Measurements from ENCODE around the gene RAD50. TPM values are rescaled to one million over a fixed set of nuclear protein-coding genes. Genes with fewer than 3 reads are reported as not detected.
"Not testable (repeated sequence)": the region's sequence is repeated elsewhere in the genome, so short reads cannot be mapped to it uniquely, and the experiment has no call there.

The RAD50 gene
- total RNA-seq, 2 experiments from 2014 or later = 41.5 to 43.3 TPM

GRCh38 chr5:132612846-132613245, 56.1 kb downstream of the RAD50 start:
- CTCF ChIA-PET = no interaction called here

GRCh38 chr5:132621699-132622098, 64.9 kb downstream of the RAD50 start:
- ChIA-PET POLR2A (no interaction called here), CTCF (interaction anchor here (1.0 kb wide), 1 partner anchor 199 kb away, joined by 3 read pairs; no protein-coding TSS in a partner anchor)

More at GRCh38 chr5:132612846-132613245, 56.1 kb downstream of the RAD50 start:
- POLR2A ChIA-PET = no interaction called here

- CTCF ChIA-PET = interaction anchor here (1.0 kb wide), 1 partner anchor 198 kb away, joined by 3 read pairs; no protein-coding TSS in a partner anchor
Measured at GRCh38 chr5:132622608-132623007, 65.8 kb downstream of the RAD50 start.

GRCh38 chr5:132627470-132627869, 70.7 kb downstream of the RAD50 start:
- POLR2A ChIA-PET = no interaction called here

More at GRCh38 chr5:132622608-132623007, 65.8 kb downstream of the RAD50 start:
- POLR2A ChIA-PET = no interaction called here

GRCh38 chr5:132628814-132629213, 72.0 kb downstream of the RAD50 start:
- POLR2A ChIA-PET = no interaction called here

More at GRCh38 chr5:132627470-132627869, 70.7 kb downstream of the RAD50 start:
- CTCF ChIA-PET = no interaction called here

GRCh38 chr5:132629230-132629944, 72.6 kb downstream of the RAD50 start:
- ChIA-PET POLR2A (no interaction called here), CTCF (no interaction called here)

More at GRCh38 chr5:132628814-132629213, 72.0 kb downstream of the RAD50 start:
- CTCF ChIA-PET = no interaction called here

GRCh38 chr5:132633587-132633986, 76.8 kb downstream of the RAD50 start:
- CTCF ChIA-PET = interaction anchor here (0.6 to 1.4 kb wide), 2 partner anchors 8 to 107 kb away, joined by 3 to 5 read pairs; no protein-coding TSS in a partner anchor
- POLR2A ChIA-PET = not testable (repeated sequence)

- ChIA-PET POLR2A (no interaction called here), CTCF (no interaction called here)
Measured at GRCh38 chr5:132635873-132636272, 79.1 kb downstream of the RAD50 start.

GRCh38 chr5:132637241-132637640, 80.5 kb downstream of the RAD50 start:
- CTCF ChIA-PET = no interaction called here
- POLR2A ChIA-PET = no interaction called here

- CTCF ChIA-PET = interaction anchor here (0.7 to 2.5 kb wide), 3 partner anchors 70 to 113 kb away, joined by 4 to 11 read pairs (median 4); partner anchors contain the start of gene RAD50
Measured at GRCh38 chr5:132639706-132640130, 82.9 kb downstream of the RAD50 start.

GRCh38 chr5:132640613-132641012, 83.8 kb downstream of the RAD50 start:
- POLR2A ChIA-PET = interaction anchor here (1.6 kb wide), 1 partner anchor 24 kb away, joined by 8 read pairs; no protein-coding TSS in a partner anchor

More at GRCh38 chr5:132639706-132640130, 82.9 kb downstream of the RAD50 start:
- POLR2A ChIA-PET = no interaction called here

GRCh38 chr5:132641241-132641723, 84.5 kb downstream of the RAD50 start:
- ChIA-PET POLR2A (interaction anchor here (0.9 to 1.6 kb wide), 3 partner anchors 21 to 33 kb away, joined by 3 to 8 read pairs (median 4); no protein-coding TSS in a partner anchor), CTCF (interaction anchor here (0.6 to 2.1 kb wide), 9 partner anchors 8 to 176 kb away, joined by 3 to 9 read pairs (median 3); partner anchors contain the start of genes IL13, IL4 and RAD50)

More at GRCh38 chr5:132640613-132641012, 83.8 kb downstream of the RAD50 start:
- CTCF ChIA-PET = interaction anchor here (0.8 to 2.0 kb wide), 5 partner anchors 17 to 132 kb away, joined by 3 to 6 read pairs (median 4); partner anchors contain the start of genes IL13 and RAD50

- POLR2A ChIA-PET = interaction anchor here (0.9 to 1.6 kb wide), 3 partner anchors 21 to 33 kb away, joined by 3 to 8 read pairs (median 4); no protein-coding TSS in a partner anchor
- CTCF ChIA-PET = interaction anchor here (1.0 to 2.1 kb wide), 4 partner anchors 22 to 111 kb away, joined by 3 to 9 read pairs (median 5); partner anchors contain the start of genes IL4 and RAD50
Measured at GRCh38 chr5:132641841-132642240, 85.1 kb downstream of the RAD50 start.

GRCh38 chr5:132644177-132644576, 87.4 kb downstream of the RAD50 start:
- ChIA-PET CTCF (interaction anchor here (0.6 kb wide), 1 partner anchor 1519 kb away, joined by 3 read pairs; no protein-coding TSS in a partner anchor), POLR2A (no interaction called here)

- CTCF ChIA-PET = interaction anchor here (0.7 kb wide), 1 partner anchor 41 kb away, joined by 3 read pairs; no protein-coding TSS in a partner anchor
- POLR2A ChIA-PET = no interaction called here
Measured at GRCh38 chr5:132646583-132647266, 89.9 kb downstream of the RAD50 start.

GRCh38 chr5:132647473-132647872, 90.7 kb downstream of the RAD50 start:
- POLR2A ChIA-PET = no interaction called here

GRCh38 chr5:132648355-132648754, 91.6 kb downstream of the RAD50 start:
- POLR2A ChIA-PET = no interaction called here
- CTCF ChIA-PET = no interaction called here

More at GRCh38 chr5:132647473-132647872, 90.7 kb downstream of the RAD50 start:
- CTCF ChIA-PET = no interaction called here

- ChIA-PET POLR2A (no interaction called here), CTCF (no interaction called here)
Measured at GRCh38 chr5:132651838-132652469, 95.2 kb downstream of the RAD50 start.

GRCh38 chr5:132653716-132654115, 96.9 kb downstream of the RAD50 start:
- CTCF ChIA-PET = no interaction called here
- POLR2A ChIA-PET = no interaction called here
